ENCODE measurements around the gene RIPK1. TPM values are rescaled to one million over a fixed set of nuclear protein-coding genes. Genes with fewer than 3 reads are reported as not detected.

The RIPK1 gene
- total and polyA plus RNA-seq, 2 donors (not counting 3 experiments of a cell fraction or from before 2014, with no cell fraction given): 11.2 to 20.6 TPM

DNA sequence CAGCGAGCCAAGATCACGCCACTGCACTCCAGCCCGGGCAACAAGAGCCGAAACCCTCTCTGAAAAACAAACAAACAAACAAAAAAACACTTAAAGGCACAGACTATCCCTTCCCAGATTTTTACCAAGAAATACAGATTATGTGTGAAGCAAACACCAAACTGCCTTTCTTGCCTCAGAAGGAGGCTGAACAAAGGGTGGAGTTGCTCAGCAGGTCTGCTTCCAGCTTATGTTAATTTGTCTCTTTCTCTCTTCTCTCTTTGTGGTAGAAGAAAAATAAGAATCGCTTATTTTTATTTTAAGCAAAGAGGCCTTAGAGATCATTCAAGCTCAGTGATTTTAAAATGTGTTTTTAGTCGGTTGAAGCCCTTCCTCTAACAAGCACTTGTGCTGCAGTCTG lies 74.9 kb downstream of the RIPK1 start:
- ChIA-PET CTCF (interaction anchor here (2.6 kb wide), 1 partner anchor 14 kb away, joined by 7 read pairs; the partner anchor contains the start of gene TUBB2A), POLR2A (no interaction called here)
- Histone ChIP-seq H3K9me1 (replicated peaks; ENCODE audit: control insufficient read depth, extremely low read depth, insufficient read depth, low read length) (no peaks in the 10 kb centered on the region), H4K20me1 (replicated peaks; ENCODE audit: control insufficient read depth, extremely low read depth, insufficient read depth, low read length) (no peaks in the 10 kb centered on the region), H3K27me3 (ENCODE audit: control insufficient read depth in 2 of 2, insufficient read depth in 2 of 2, low read length in 2 of 2) (no peaks in the 10 kb centered on the region), H3K27ac (ENCODE audit: insufficient read depth, low read depth, low read length) (no peak overlapping the region), H3K4me1 (ENCODE audit: control insufficient read depth, extremely low read depth, insufficient read depth, low read length) (peaks cover 9% of the 10 kb centered on the region), H3K9ac (replicated peaks; ENCODE audit: extremely low read depth, insufficient read depth, low read length) (no peak overlapping the region), H3K4me3 (replicated peaks in 1 of 3; ENCODE audit: insufficient read depth in 1 of 3, low read depth in 1 of 3, low read length in 3 of 3) (no peak overlapping the region), H2AFZ (ENCODE audit: low read depth, low read length) (no peak overlapping the region), H3K9me3 (replicated peaks; ENCODE audit: control insufficient read depth, insufficient read depth, low read length) (no peaks in the 10 kb centered on the region), H3K36me3 (ENCODE audit: control insufficient read depth in 2 of 2, extremely low read depth in 1 of 2, insufficient read depth in 2 of 2, low read length in 2 of 2) (peaks cover 0 to 3% of the 10 kb centered on the region in 2 experiments), H3K79me2 (ENCODE audit: control insufficient read depth, insufficient read depth, low read length) (no peaks in the 10 kb centered on the region), H3K4me2 (ENCODE audit: insufficient read depth, low read length) (no peak overlapping the region)
- intact Hi-C loops (cut with micrococcal nuclease) (no loop called here), dilution Hi-C loops (cut with MboI; ENCODE audit: extremely low pct_ligation_motif_present, low sequenced_read_pairs) (no loop called here)
- no peak for DNase-seq (ENCODE audit: low read depth, low spot score)
- TF ChIP-seq JUN (IDR thresholded peaks at IDR 0.05; ENCODE audit: borderline replicate concordance, insufficient read depth, insufficient read length, low read depth) (no peak), POLR2AphosphoS5 (IDR thresholded peaks at IDR 0.05; ENCODE audit: insufficient read depth, low read depth, low read length) (no peak), MYC (IDR thresholded peaks at IDR 0.05; ENCODE audit: low read depth, low read length) (no peak), POLR2A (IDR thresholded peaks at IDR 0.05; ENCODE audit: low read depth, low read length) (no peak), EZH2 (IDR thresholded peaks at IDR 0.05; ENCODE audit: borderline replicate concordance, low read depth, low read length, severe bottlenecking) (no peak)
- TF ChIP-seq, protein P1, sequence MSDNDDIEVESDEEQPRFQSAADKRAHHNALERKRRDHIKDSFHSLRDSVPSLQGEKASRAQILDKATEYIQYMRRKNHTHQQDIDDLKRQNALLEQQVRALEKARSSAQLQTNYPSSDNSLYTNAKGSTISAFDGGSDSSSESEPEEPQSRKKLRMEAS (IDR thresholded peaks at IDR 0.05; ENCODE audit: insufficient read depth, insufficient read length): no peak
- BruUV-seq (replicated peaks): no TSS peak
- no peak for FAIRE-seq

DNA sequence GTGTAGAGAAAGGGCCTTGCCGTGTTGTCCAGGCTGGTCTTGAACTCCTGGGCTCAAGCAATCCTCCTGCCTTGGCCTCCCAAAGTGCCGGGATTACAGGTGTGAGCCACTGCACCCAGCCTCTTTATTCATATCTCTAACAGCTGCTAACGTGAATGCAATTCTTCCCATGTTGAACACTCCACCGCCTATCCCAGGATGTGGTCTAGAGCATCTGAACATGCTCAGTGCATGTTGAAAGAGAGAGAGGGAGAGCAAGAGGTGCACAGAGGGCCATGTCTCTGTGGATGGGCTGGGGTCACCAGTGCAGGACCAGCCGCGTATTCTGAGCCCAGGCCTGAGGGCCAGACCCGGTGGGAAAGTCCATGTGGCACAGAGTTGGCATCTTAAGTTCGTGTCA lies 76.3 kb downstream of the RIPK1 start:
- H3K4me2 ChIP-seq (ENCODE audit: insufficient read depth, low read length): no peak overlapping the region
- no peak overlapping the region for H3K27ac ChIP-seq (ENCODE audit: insufficient read depth, low read depth, low read length)
- BruUV-seq (replicated peaks): no TSS peak
- no peaks in the 10 kb centered on the region for H3K27me3 ChIP-seq (ENCODE audit: control insufficient read depth in 2 of 2, insufficient read depth in 2 of 2, low read length in 2 of 2)
- H3K4me3 ChIP-seq (replicated peaks in 1 of 3; ENCODE audit: insufficient read depth in 1 of 3, low read depth in 1 of 3, low read length in 3 of 3): no peak overlapping the region
- no peak for FAIRE-seq
- no peak for DNase-seq (ENCODE audit: low read depth, low spot score)
- no peaks in the 10 kb centered on the region for H3K4me1 ChIP-seq (ENCODE audit: control insufficient read depth, extremely low read depth, insufficient read depth, low read length)
- ChIA-PET POLR2A (no interaction called here), CTCF (interaction anchor here (1.0 kb wide), 1 partner anchor 107 kb away, joined by 3 read pairs; no protein-coding TSS in a partner anchor)
- H3K9me3 ChIP-seq (replicated peaks; ENCODE audit: control insufficient read depth, insufficient read depth, low read length): no peaks in the 10 kb centered on the region
- H3K9ac ChIP-seq (replicated peaks; ENCODE audit: extremely low read depth, insufficient read depth, low read length): no peak overlapping the region
- dilution Hi-C loops (cut with MboI; ENCODE audit: extremely low pct_ligation_motif_present, low sequenced_read_pairs) (no loop called here), intact Hi-C loops (cut with micrococcal nuclease) (no loop called here)
- peaks cover 0 to 3% of the 10 kb centered on the region in 2 experiments for H3K36me3 ChIP-seq (ENCODE audit: control insufficient read depth in 2 of 2, extremely low read depth in 1 of 2, insufficient read depth in 2 of 2, low read length in 2 of 2)
- no peaks in the 10 kb centered on the region for H3K79me2 ChIP-seq (ENCODE audit: control insufficient read depth, insufficient read depth, low read length)
- no peaks in the 10 kb centered on the region for H4K20me1 ChIP-seq (replicated peaks; ENCODE audit: control insufficient read depth, extremely low read depth, insufficient read depth, low read length)
- no peaks in the 10 kb centered on the region for H3K9me1 ChIP-seq (replicated peaks; ENCODE audit: control insufficient read depth, extremely low read depth, insufficient read depth, low read length)
- H2AFZ ChIP-seq (ENCODE audit: low read depth, low read length): no peak overlapping the region
- no peak for TF ChIP-seq EZH2 (IDR thresholded peaks at IDR 0.05; ENCODE audit: borderline replicate concordance, low read depth, low read length, severe bottlenecking)
- TF ChIP-seq, protein P1 (IDR thresholded peaks at IDR 0.05; ENCODE audit: insufficient read depth, insufficient read length): no peak
- TF ChIP-seq, protein P2, sequence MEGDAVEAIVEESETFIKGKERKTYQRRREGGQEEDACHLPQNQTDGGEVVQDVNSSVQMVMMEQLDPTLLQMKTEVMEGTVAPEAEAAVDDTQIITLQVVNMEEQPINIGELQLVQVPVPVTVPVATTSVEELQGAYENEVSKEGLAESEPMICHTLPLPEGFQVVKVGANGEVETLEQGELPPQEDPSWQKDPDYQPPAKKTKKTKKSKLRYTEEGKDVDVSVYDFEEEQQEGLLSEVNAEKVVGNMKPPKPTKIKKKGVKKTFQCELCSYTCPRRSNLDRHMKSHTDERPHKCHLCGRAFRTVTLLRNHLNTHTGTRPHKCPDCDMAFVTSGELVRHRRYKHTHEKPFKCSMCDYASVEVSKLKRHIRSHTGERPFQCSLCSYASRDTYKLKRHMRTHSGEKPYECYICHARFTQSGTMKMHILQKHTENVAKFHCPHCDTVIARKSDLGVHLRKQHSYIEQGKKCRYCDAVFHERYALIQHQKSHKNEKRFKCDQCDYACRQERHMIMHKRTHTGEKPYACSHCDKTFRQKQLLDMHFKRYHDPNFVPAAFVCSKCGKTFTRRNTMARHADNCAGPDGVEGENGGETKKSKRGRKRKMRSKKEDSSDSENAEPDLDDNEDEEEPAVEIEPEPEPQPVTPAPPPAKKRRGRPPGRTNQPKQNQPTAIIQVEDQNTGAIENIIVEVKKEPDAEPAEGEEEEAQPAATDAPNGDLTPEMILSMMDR (IDR thresholded peaks at IDR 0.05; ENCODE audit: extremely low read depth in 1 of 2, insufficient read depth in 1 of 2, low read depth in 1 of 2, low read length in 2 of 2): no peak
- TF ChIP-seq FOS (IDR thresholded peaks at IDR 0.05; ENCODE audit: borderline replicate concordance, insufficient read depth, low read length): no peak
- no peak for TF ChIP-seq GATA2 (IDR thresholded peaks at IDR 0.05; ENCODE audit: insufficient read depth, insufficient read length, low read depth, low read length)
- TF ChIP-seq POLR2A (IDR thresholded peaks at IDR 0.05; ENCODE audit: low read depth, low read length): no peak
- TF ChIP-seq POLR2AphosphoS5 (IDR thresholded peaks at IDR 0.05; ENCODE audit: insufficient read depth, low read depth, low read length): no peak
- no peak for TF ChIP-seq JUN (IDR thresholded peaks at IDR 0.05; ENCODE audit: borderline replicate concordance, insufficient read depth, insufficient read length, low read depth)
- TF ChIP-seq MYC (IDR thresholded peaks at IDR 0.05; ENCODE audit: low read depth, low read length): no peak
